ENCODE measurements around the gene RCAN2. TPM values are rescaled to one million over a fixed set of nuclear protein-coding genes. Genes with fewer than 3 reads are reported as not detected.

Gene RCAN2
- total RNA-seq, 1 experiment from 2014 or later, result 0.05 TPM

DNA sequence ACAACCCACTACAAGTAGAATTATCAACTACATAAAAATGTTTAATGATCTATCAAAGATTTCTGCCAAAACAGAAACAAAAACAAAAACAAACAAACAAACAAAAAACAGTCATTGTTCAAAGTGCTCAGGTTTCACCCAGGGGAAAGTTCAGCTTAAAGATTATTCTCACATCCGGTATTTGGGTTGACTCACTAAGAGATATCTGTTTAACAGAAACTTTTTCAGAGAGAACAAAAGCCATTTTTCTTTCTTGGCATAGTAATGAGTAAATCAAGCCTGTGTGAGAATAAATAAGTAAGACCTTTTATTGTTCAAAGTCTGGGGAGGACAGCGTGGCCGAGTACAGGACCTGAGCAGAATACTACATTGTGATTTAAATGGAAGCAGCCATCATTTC lies 143.6 kb downstream of the RCAN2 start:
- POLR2A ChIA-PET, result no interaction called here
- CTCF ChIA-PET, result no interaction called here
- DNase-seq (ENCODE audit: low read depth, low spot score) (no peak), ATAC-seq (no peak)
- Histone ChIP-seq H3K27me3 (ENCODE audit: control insufficient read depth, insufficient read depth, low read length) (no peaks in the 10 kb centered on the region), H3K4me1 (ENCODE audit: control insufficient read depth, insufficient read depth, low read length) (no peaks in the 10 kb centered on the region), H3K9me3 (ENCODE audit: control insufficient read depth, insufficient read depth, low read depth, low read length) (no peaks in the 10 kb centered on the region), H3K36me3 (ENCODE audit: control insufficient read depth, insufficient read depth, low read length) (no peaks in the 10 kb centered on the region), H3K27ac (ENCODE audit: low read length) (no peak overlapping the region), H3K4me3 (ENCODE audit: low read depth in 2 of 2, low read length in 2 of 2) (no peak overlapping the region)
- intact Hi-C loops (cut with micrococcal nuclease; ENCODE audit: unreplicated experiment) (no loop called here), in situ Hi-C loops (cut with HindIII; ENCODE audit: low pct_unique_long_range_greater_than_20kb, low sequenced_read_pairs) (no loop called here)
- TF ChIP-seq SIN3A (IDR thresholded peaks at IDR 0.05; ENCODE audit: borderline replicate concordance, insufficient read depth, low read depth, low read length), result no peak
- TF ChIP-seq TCF7L2 (IDR thresholded peaks at IDR 0.05; ENCODE audit: low read depth, low read length), result no peak
- TF ChIP-seq POLR2AphosphoS5 (IDR thresholded peaks at IDR 0.05; ENCODE audit: low read depth, low read length), result no peak
- TF ChIP-seq REST (IDR thresholded peaks at IDR 0.05; ENCODE audit: insufficient read depth in 1 of 2, low read depth in 2 of 2, low read length in 1 of 2), result no peak
- TF ChIP-seq, protein P1, sequence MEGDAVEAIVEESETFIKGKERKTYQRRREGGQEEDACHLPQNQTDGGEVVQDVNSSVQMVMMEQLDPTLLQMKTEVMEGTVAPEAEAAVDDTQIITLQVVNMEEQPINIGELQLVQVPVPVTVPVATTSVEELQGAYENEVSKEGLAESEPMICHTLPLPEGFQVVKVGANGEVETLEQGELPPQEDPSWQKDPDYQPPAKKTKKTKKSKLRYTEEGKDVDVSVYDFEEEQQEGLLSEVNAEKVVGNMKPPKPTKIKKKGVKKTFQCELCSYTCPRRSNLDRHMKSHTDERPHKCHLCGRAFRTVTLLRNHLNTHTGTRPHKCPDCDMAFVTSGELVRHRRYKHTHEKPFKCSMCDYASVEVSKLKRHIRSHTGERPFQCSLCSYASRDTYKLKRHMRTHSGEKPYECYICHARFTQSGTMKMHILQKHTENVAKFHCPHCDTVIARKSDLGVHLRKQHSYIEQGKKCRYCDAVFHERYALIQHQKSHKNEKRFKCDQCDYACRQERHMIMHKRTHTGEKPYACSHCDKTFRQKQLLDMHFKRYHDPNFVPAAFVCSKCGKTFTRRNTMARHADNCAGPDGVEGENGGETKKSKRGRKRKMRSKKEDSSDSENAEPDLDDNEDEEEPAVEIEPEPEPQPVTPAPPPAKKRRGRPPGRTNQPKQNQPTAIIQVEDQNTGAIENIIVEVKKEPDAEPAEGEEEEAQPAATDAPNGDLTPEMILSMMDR (IDR thresholded peaks at IDR 0.05), result no peak
- BruUV-seq (replicated peaks), result no TSS peak

- ATAC-seq, result no peak
- POLR2A ChIA-PET, result no interaction called here
- no peak overlapping the region for H3K4me3 ChIP-seq (ENCODE audit: low read depth in 2 of 2, low read length in 2 of 2)
These were observed 151.0 kb downstream of the RCAN2 start for GRCh38 chr6:46340246-46340645.

More at GRCh38 chr6:46340246-46340645, 151.0 kb downstream of the RCAN2 start:
- BruUV-seq (replicated peaks), result no TSS peak
- no peak for TF ChIP-seq POLR2AphosphoS5 (IDR thresholded peaks at IDR 0.05; ENCODE audit: low read depth, low read length)
- TF ChIP-seq TCF7L2 (IDR thresholded peaks at IDR 0.05; ENCODE audit: low read depth, low read length), result no peak
- TF ChIP-seq REST (IDR thresholded peaks at IDR 0.05; ENCODE audit: insufficient read depth in 1 of 2, low read depth in 2 of 2, low read length in 1 of 2), result no peak
- TF ChIP-seq, protein P1 (IDR thresholded peaks at IDR 0.05), result no peak
- no peak for TF ChIP-seq SIN3A (IDR thresholded peaks at IDR 0.05; ENCODE audit: borderline replicate concordance, insufficient read depth, low read depth, low read length)
- Histone ChIP-seq H3K27ac (ENCODE audit: low read length) (no peak overlapping the region), H3K36me3 (ENCODE audit: control insufficient read depth, insufficient read depth, low read length) (no peaks in the 10 kb centered on the region), H3K9me3 (ENCODE audit: control insufficient read depth, insufficient read depth, low read depth, low read length) (no peaks in the 10 kb centered on the region), H3K27me3 (ENCODE audit: control insufficient read depth, insufficient read depth, low read length) (no peaks in the 10 kb centered on the region), H3K4me1 (ENCODE audit: control insufficient read depth, insufficient read depth, low read length) (no peaks in the 10 kb centered on the region)
- no peak for DNase-seq (ENCODE audit: low read depth, low spot score)
- in situ Hi-C loops (cut with HindIII; ENCODE audit: low pct_unique_long_range_greater_than_20kb, low sequenced_read_pairs) (no loop called here), intact Hi-C loops (cut with micrococcal nuclease; ENCODE audit: unreplicated experiment) (no loop called here)
- CTCF ChIA-PET, result no interaction called here
